HG03175 (cell line): ENCODE data around the gene GPX4.
"Not testable (repeated sequence)": the region's sequence is repeated elsewhere in the genome, so short reads cannot be mapped to it uniquely, and the experiment has no call there.

Experiments
- ATAC-seq: cut with Tn5 transposase; IDR thresholded peaks from one replicate; pipeline ENCODE4 v1.9.1; 2021; ENCODE audit warnings: mild to moderate bottlenecking, moderate library complexity; ENCODE audit not compliant: unreplicated experiment

The GPX4 gene

GRCh38 chr19:1113986-1114483 is 10.2 kb downstream of the GPX4 start:
- no peak for ATAC-seq

GRCh38 chr19:1114728-1115127 is 10.9 kb downstream of the GPX4 start:
- ATAC-seq: not testable (repeated sequence)

GRCh38 chr19:1115646-1116420 is 12.0 kb downstream of the GPX4 start:
- ATAC-seq: no peak

- ATAC-seq: no peak
Observed at GRCh38 chr19:1116726-1117581, 13.2 kb downstream of the GPX4 start.

- ATAC-seq: no peak
Observed at GRCh38 chr19:1117654-1118053, 13.9 kb downstream of the GPX4 start.

- ATAC-seq: no peak
Observed at GRCh38 chr19:1118999-1119398, 15.2 kb downstream of the GPX4 start.

- no peak for ATAC-seq
Observed at GRCh38 chr19:1119475-1120217, 15.9 kb downstream of the GPX4 start.

- no peak for ATAC-seq
Observed at GRCh38 chr19:1121395-1121794, 17.6 kb downstream of the GPX4 start.

GRCh38 chr19:1122021-1122971 is 18.5 kb downstream of the GPX4 start:
- ATAC-seq: no peak

- no peak for ATAC-seq
Observed at GRCh38 chr19:1122972-1123363, 19.2 kb downstream of the GPX4 start.

GRCh38 chr19:1123381-1123780 is 19.6 kb downstream of the GPX4 start:
- no peak for ATAC-seq

- ATAC-seq: no peak
Observed at GRCh38 chr19:1123885-1124677, 20.3 kb downstream of the GPX4 start.

- ATAC-seq: no peak
Observed at GRCh38 chr19:1125601-1126467, 22.0 kb downstream of the GPX4 start.

GRCh38 chr19:1126984-1127760 is 23.4 kb downstream of the GPX4 start:
- ATAC-seq: no peak

GRCh38 chr19:1128106-1128505 is 24.3 kb downstream of the GPX4 start:
- no peak for ATAC-seq

- not testable (repeated sequence) for ATAC-seq
Observed at GRCh38 chr19:1129084-1129483, 25.3 kb downstream of the GPX4 start.

- no peak for ATAC-seq
Observed at GRCh38 chr19:1129535-1129934, 25.7 kb downstream of the GPX4 start.
